A549 (cell line): Measurements from ENCODE around the gene TMTC2. TPM values are rescaled to one million over a fixed set of nuclear protein-coding genes. Genes with fewer than 3 reads are reported as not detected.

Experiments
- ATAC-seq, 2 experiments: fragments of 200-7000 bp in 1 of 2; fragments of >200 bp in 1 of 2; cut with Nextera tagmentation in 1 of 2; cut with Tn5 transposase in 1 of 2; 3 replicates each; pipeline versions ENCODE4 v1.8.0 to v1.9.1; 2018 to 2020; ENCODE audit warnings: mild to moderate bottlenecking in 1 of 2, moderate library complexity in 1 of 2
- CTCF ChIA-PET: fragments of 300-600 bp; sonication (Branson Sonifier 250); formaldehyde crosslinking; extraction: SDS; loops from one replicate; lab custom pipeline; 2021; ENCODE audit warnings: antibody characterized with exemption, inconsistent platforms; lab: Yijun Ruan, JAX
- POLR2A ChIA-PET: fragments of 350-600 bp; formaldehyde crosslinking; extraction: SDS; loops from one replicate; lab custom pipeline; 2021; ENCODE audit warnings: antibody characterized with exemption, inconsistent platforms; lab: Yijun Ruan, JAX
- DNase-seq, 2 experiments: peaks; one replicate each; pipeline versions ENCODE4 v3.0.0 to v3.0.0-alpha.2; 2011 to 2016; ENCODE audit warnings: low read depth in 1 of 2, low spot score in 1 of 2
- FAIRE-seq: peaks from 2 replicates; lab custom pipeline; 2011; peaks lifted over from hg19 to GRCh38; lab: Jason Lieb, UNC
- H3K27ac ChIP-seq, 2 experiments: fragments of >200 bp; sonication (Bioruptor Twin); formaldehyde crosslinking; 3 replicates each; pipeline ENCODE4 v1.5.1; 2016 to 2017
- H3K4me1 ChIP-seq: fragments of >200 bp; sonication (Bioruptor Twin); formaldehyde crosslinking; 3 replicates; pipeline ENCODE4 v1.6.1; 2016
- H3K4me2 ChIP-seq: fragments of >200 bp; sonication (Bioruptor Twin); formaldehyde crosslinking; 3 replicates; pipeline ENCODE4 v1.6.1; 2016
- H3K4me3 ChIP-seq: fragments of >200 bp; sonication (Bioruptor Twin); formaldehyde crosslinking; 3 replicates; pipeline ENCODE4 v1.5.1; 2016
- H3K9me3 ChIP-seq: fragments of >200 bp; sonication (Bioruptor Twin); formaldehyde crosslinking; 3 replicates; pipeline ENCODE4 v1.6.1; 2016
- ATOH8 ChIP-seq: fragments of 250-450 bp; sonication (Bioruptor Pico); IDR thresholded peaks from 2 replicates; pipeline ENCODE4 v1.5.0; 2020; ENCODE audit warnings: low read depth, mild to moderate bottlenecking, moderate library complexity
- CEBPB ChIP-seq, 2 experiments: fragments of >200 bp in 1 of 2; sonication (Bioruptor Twin) in 1 of 2; formaldehyde crosslinking in 1 of 2; IDR thresholded peaks; 2 replicates each; pipeline ENCODE4 v1.6.1; 2012 to 2016
- CHD2 ChIP-seq: fragments of 150-350 bp; IDR thresholded peaks from 2 replicates; pipeline ENCODE4 v1.6.1; 2014; ENCODE audit warnings: low read length; ENCODE audit not compliant: partially characterized antibody
- CHD4 ChIP-seq: fragments of 200-600 bp; sonication (generic); IDR thresholded peaks from 2 replicates; pipeline ENCODE4 v1.6.1; 2016; ENCODE audit warnings: antibody characterized with exemption, mild to moderate bottlenecking, borderline replicate concordance
- EHMT2 ChIP-seq: fragments of 200-600 bp; sonication (generic); IDR thresholded peaks from 2 replicates; pipeline ENCODE4 v1.6.1; 2016; ENCODE audit warnings: antibody characterized with exemption, low read depth, mild to moderate bottlenecking, moderate library complexity
- EP300 ChIP-seq, 2 experiments: fragments of >200 bp; sonication (Bioruptor Twin); formaldehyde crosslinking; IDR thresholded peaks; 2 replicates in 1 of 2; 3 replicates in 1 of 2; pipeline ENCODE4 v1.6.1; 2016 to 2017
- FOXS1 ChIP-seq: fragments of 250-450 bp; sonication (Bioruptor Pico); IDR thresholded peaks from 2 replicates; pipeline ENCODE4 v1.5.0; 2020; ENCODE audit warnings: mild to moderate bottlenecking, moderate library complexity
- HDAC2 ChIP-seq: fragments of 200-600 bp; sonication (generic); IDR thresholded peaks from 2 replicates; pipeline ENCODE4 v1.6.1; 2016
- HOXA7 ChIP-seq: fragments of 250-450 bp; sonication (Bioruptor Pico); IDR thresholded peaks from 2 replicates; pipeline ENCODE4 v1.5.0; 2020; ENCODE audit warnings: mild to moderate bottlenecking, moderate library complexity
- HOXB13 ChIP-seq: fragments of 250-450 bp; sonication (Bioruptor Pico); IDR thresholded peaks from 2 replicates; pipeline ENCODE4 v1.5.0; 2020; ENCODE audit warnings: low read depth, mild to moderate bottlenecking, moderate library complexity
- HOXB5 ChIP-seq: fragments of 250-450 bp; sonication (Bioruptor Pico); IDR thresholded peaks from 2 replicates; pipeline ENCODE4 v1.5.0; 2020; ENCODE audit warnings: mild to moderate bottlenecking, moderate library complexity
- KDM1A ChIP-seq: fragments of 200-600 bp; sonication (generic); IDR thresholded peaks from 2 replicates; pipeline ENCODE4 v1.6.1; 2016; ENCODE audit warnings: low read depth, mild to moderate bottlenecking
- KDM5A ChIP-seq: fragments of 200-600 bp; sonication (generic); IDR thresholded peaks from 2 replicates; pipeline ENCODE4 v1.6.1; 2016; ENCODE audit warnings: antibody characterized with exemption, mild to moderate bottlenecking
- MAFK ChIP-seq: fragments of 450-650 bp; IDR thresholded peaks from 2 replicates; pipeline ENCODE4 v1.6.1; 2014; ENCODE audit not compliant: partially characterized antibody
- MYC ChIP-seq: IDR thresholded peaks from 2 replicates; pipeline ENCODE4 v1.6.1; 2012; ENCODE audit warnings: mild to moderate bottlenecking, inconsistent platforms, low read length, improper control_type of control experiment, borderline replicate concordance
- NPAS2 ChIP-seq: fragments of 250-450 bp; sonication (Bioruptor Pico); IDR thresholded peaks from 2 replicates; pipeline ENCODE4 v1.8.0; 2022; ENCODE audit warnings: mild to moderate bottlenecking, moderate library complexity, borderline replicate concordance
- RAD21 ChIP-seq, 2 experiments: fragments of >200 bp in 1 of 2; sonication (Bioruptor Twin) in 1 of 2; formaldehyde crosslinking in 1 of 2; IDR thresholded peaks in 1 of 2; conservative IDR thresholded peaks in 1 of 2; 2 replicates in 1 of 2; 3 replicates in 1 of 2; pipeline ENCODE4 v1.6.1; 2012 to 2018; ENCODE audit warnings: inconsistent platforms in 1 of 2
- RCOR1 ChIP-seq: fragments of 150-350 bp; IDR thresholded peaks from 2 replicates; pipeline ENCODE4 v1.6.1; 2014; ENCODE audit warnings: antibody characterized with exemption, low read length, low read depth
- RNF2 ChIP-seq: fragments of 200-600 bp; sonication (generic); IDR thresholded peaks from 2 replicates; pipeline ENCODE4 v1.6.1; 2016; ENCODE audit warnings: low read depth, mild to moderate bottlenecking, antibody characterized with exemption, moderate library complexity, borderline replicate concordance
- SMC3 ChIP-seq: fragments of >200 bp; sonication (Bioruptor Twin); formaldehyde crosslinking; IDR thresholded peaks from 3 replicates; pipeline ENCODE4 v1.6.1; 2018; ENCODE audit warnings: inconsistent platforms
- SREBF2 ChIP-seq: fragments of 450-650 bp; IDR thresholded peaks from 2 replicates; pipeline ENCODE4 v1.6.1; 2014; ENCODE audit warnings: mild to moderate bottlenecking, moderate library complexity
- TP53 ChIP-seq: fragments of 250-450 bp; sonication (Bioruptor Pico); IDR thresholded peaks from 2 replicates; pipeline ENCODE4 v1.5.0; 2021; ENCODE audit warnings: mild to moderate bottlenecking, moderate library complexity
- ZC3H11A ChIP-seq: fragments of 450-650 bp; IDR thresholded peaks from 2 replicates; pipeline ENCODE4 v1.6.1; 2014; ENCODE audit warnings: antibody characterized with exemption, mild to moderate bottlenecking
- ZFP36 ChIP-seq: fragments of 450-650 bp; IDR thresholded peaks from 2 replicates; pipeline ENCODE4 v1.6.1; 2014; ENCODE audit warnings: borderline replicate concordance; ENCODE audit not compliant: partially characterized antibody
- WGBS: methylation state at CpG from one replicate; pipeline ENCODE4 v1.1.6; 2017; ENCODE audit errors: missing lambda C conversion rate; 5-methylcytosine and 5-hydroxymethylcytosine counted together
- polyA plus RNA-seq, 4 experiments: library from polyadenylated mRNA; depleted of rRNA in 3 of 4; stranded (reverse); fragments of >200 nt; fragmentation: RNase III in 1 of 4; extraction: RNeasy Plus Mini Kit Qiagen cat#74134 plus additional on column Dnase treatment in 1 of 4; gene quantifications; 2 replicates in 3 of 4; 3 replicates in 1 of 4; pipeline ENCODE4 v1.2.3, GENCODE V29; 2011 to 2017
- TF ChIP-seq, protein P1 (sequence below): IDR thresholded peaks from 2 replicates; pipeline ENCODE4 v1.6.1; 2012
- TF ChIP-seq, protein P2 (sequence below): IDR thresholded peaks from 2 replicates; pipeline ENCODE4 v1.6.1; 2012
- TF ChIP-seq, protein P3 (sequence below): fragments of 200-600 bp; sonication (generic); IDR thresholded peaks from 2 replicates; pipeline ENCODE4 v1.6.1; 2016; ENCODE audit warnings: antibody characterized with exemption, mild to moderate bottlenecking, moderate library complexity
- TF ChIP-seq, protein P4 (sequence below): fragments of 450-650 bp; IDR thresholded peaks from 2 replicates; pipeline ENCODE4 v1.6.1; 2014; ENCODE audit warnings: antibody characterized with exemption

Gene TMTC2
- polyA plus RNA-seq, 2 of the 4 experiments (the other 2 are of a cell fraction), result 1.8 to 5.3 TPM

DNA sequence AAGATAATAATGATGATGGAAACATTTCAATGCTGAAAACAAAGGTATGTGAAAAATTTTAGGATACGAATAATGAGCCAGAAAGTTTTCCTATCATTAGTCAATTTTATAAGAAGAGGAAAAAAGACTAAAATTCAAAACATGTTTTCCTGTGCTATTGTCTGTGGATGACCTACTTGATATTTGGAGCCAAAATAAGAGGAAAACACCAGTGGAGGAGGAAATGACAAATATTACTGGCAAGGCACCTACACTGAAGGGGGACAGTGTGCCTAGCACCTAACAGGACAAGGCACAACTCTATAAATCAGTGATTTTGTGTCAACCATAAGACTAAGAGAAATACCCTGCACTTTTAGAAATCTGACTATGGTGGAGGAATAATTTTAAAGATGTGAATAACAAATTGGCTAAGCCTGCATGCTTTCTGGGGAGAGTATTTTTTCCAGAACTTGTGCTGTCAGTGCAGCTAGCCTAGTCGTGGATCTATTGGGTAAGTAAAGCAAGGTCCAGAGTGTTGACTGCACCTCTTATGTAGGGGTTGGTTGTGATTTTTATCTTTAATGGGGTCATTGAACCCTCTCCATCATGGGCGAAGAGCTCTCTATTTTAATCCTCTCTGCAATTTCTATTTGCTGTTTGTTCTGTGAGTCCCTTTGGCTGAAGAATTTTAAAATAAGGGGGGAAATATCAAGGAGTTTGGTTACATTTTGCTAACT lies 398.0 kb downstream of the TMTC2 start:
- ChIA-PET CTCF (no interaction called here), POLR2A (no interaction called here)
- DNase-seq (no peak), FAIRE-seq (no peak), ATAC-seq (no peak)
- no peaks in the 10 kb centered on the region for H3K9me3 ChIP-seq
- H3K4me2 ChIP-seq, result no peak overlapping the region
- no peak overlapping the region for H3K27ac ChIP-seq
- H3K4me1 ChIP-seq, result no peaks in the 10 kb centered on the region
- WGBS, result 55% methylated on average over 3 of the region's 3 CpGs
- H3K4me3 ChIP-seq, result no peak overlapping the region
- no peak for TF ChIP-seq RAD21 (conservative IDR thresholded peaks at IDR 0.05 in 1 of 2, IDR thresholded peaks at IDR 0.05 in 1 of 2)
- TF ChIP-seq, protein P1, sequence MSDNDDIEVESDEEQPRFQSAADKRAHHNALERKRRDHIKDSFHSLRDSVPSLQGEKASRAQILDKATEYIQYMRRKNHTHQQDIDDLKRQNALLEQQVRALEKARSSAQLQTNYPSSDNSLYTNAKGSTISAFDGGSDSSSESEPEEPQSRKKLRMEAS, result no peak
- TF ChIP-seq, protein P2, sequence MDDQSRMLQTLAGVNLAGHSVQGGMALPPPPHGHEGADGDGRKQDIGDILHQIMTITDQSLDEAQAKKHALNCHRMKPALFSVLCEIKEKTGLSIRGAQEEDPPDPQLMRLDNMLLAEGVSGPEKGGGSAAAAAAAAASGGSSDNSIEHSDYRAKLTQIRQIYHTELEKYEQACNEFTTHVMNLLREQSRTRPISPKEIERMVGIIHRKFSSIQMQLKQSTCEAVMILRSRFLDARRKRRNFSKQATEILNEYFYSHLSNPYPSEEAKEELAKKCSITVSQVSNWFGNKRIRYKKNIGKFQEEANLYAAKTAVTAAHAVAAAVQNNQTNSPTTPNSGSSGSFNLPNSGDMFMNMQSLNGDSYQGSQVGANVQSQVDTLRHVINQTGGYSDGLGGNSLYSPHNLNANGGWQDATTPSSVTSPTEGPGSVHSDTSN, result no peak
- no peak for TF ChIP-seq FOXS1
- no peak for TF ChIP-seq ZC3H11A
- no peak for TF ChIP-seq HOXB5 (CRISPR knock-in tag)
- TF ChIP-seq EHMT2, result no peak
- TF ChIP-seq, protein P3, sequence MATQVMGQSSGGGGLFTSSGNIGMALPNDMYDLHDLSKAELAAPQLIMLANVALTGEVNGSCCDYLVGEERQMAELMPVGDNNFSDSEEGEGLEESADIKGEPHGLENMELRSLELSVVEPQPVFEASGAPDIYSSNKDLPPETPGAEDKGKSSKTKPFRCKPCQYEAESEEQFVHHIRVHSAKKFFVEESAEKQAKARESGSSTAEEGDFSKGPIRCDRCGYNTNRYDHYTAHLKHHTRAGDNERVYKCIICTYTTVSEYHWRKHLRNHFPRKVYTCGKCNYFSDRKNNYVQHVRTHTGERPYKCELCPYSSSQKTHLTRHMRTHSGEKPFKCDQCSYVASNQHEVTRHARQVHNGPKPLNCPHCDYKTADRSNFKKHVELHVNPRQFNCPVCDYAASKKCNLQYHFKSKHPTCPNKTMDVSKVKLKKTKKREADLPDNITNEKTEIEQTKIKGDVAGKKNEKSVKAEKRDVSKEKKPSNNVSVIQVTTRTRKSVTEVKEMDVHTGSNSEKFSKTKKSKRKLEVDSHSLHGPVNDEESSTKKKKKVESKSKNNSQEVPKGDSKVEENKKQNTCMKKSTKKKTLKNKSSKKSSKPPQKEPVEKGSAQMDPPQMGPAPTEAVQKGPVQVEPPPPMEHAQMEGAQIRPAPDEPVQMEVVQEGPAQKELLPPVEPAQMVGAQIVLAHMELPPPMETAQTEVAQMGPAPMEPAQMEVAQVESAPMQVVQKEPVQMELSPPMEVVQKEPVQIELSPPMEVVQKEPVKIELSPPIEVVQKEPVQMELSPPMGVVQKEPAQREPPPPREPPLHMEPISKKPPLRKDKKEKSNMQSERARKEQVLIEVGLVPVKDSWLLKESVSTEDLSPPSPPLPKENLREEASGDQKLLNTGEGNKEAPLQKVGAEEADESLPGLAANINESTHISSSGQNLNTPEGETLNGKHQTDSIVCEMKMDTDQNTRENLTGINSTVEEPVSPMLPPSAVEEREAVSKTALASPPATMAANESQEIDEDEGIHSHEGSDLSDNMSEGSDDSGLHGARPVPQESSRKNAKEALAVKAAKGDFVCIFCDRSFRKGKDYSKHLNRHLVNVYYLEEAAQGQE, result no peak
- TF ChIP-seq CEBPB (IDR thresholded peaks at IDR 0.05), result no peak
- TF ChIP-seq TP53, result no peak
- TF ChIP-seq, protein P4, sequence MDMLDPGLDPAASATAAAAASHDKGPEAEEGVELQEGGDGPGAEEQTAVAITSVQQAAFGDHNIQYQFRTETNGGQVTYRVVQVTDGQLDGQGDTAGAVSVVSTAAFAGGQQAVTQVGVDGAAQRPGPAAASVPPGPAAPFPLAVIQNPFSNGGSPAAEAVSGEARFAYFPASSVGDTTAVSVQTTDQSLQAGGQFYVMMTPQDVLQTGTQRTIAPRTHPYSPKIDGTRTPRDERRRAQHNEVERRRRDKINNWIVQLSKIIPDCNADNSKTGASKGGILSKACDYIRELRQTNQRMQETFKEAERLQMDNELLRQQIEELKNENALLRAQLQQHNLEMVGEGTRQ, result no peak
- no peak for TF ChIP-seq SMC3
- TF ChIP-seq KDM1A, result no peak
- no peak for TF ChIP-seq HOXB13 (CRISPR knock-in tag)
- TF ChIP-seq ATOH8 (CRISPR knock-in tag), result no peak
- TF ChIP-seq KDM5A, result no peak
- no peak for TF ChIP-seq HOXA7 (CRISPR knock-in tag)
- no peak for TF ChIP-seq EP300 (IDR thresholded peaks at IDR 0.05)

DNA sequence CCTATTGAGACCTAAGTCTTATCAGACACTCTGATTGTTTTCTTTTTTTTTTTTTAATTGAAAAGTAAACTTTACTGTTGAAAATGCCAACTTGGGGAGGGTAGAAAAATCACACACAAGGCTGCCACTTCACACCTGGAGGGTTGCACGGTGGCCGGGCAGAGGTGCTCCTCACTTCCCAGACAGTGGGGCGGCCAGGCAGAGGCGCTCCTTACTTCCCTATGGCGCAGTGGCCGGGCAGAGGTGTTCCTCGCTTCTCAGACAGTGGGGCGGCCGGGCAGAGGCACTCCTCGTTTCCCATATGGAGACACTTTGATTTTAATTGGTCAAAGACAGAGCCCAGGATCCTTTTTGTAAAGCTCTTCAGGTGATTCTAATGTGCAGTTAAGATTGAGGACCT lies 399.3 kb downstream of the TMTC2 start:
- POLR2A ChIA-PET, result no interaction called here
- Histone ChIP-seq H3K4me1 (no peaks in the 10 kb centered on the region), H3K4me3 (no peak overlapping the region), H3K4me2 (no peak overlapping the region), H3K9me3 (no peaks in the 10 kb centered on the region), H3K27ac (no peak overlapping the region)
- CTCF ChIA-PET, result no interaction called here
- no peak for ATAC-seq
- TF ChIP-seq SREBF2 (no peak), CHD4 (no peak), EP300 (IDR thresholded peaks at IDR 0.05) (no peak), RNF2 (no peak), MYC (no peak), HDAC2 (no peak), ZFP36 (no peak), CHD2 (no peak), RCOR1 (no peak), RAD21 (conservative IDR thresholded peaks at IDR 0.05 in 1 of 2, IDR thresholded peaks at IDR 0.05 in 1 of 2) (no peak), HOXB5 (CRISPR knock-in tag) (no peak), NPAS2 (CRISPR knock-in tag) (no peak), MAFK (no peak)
- 73% methylated on average over 10 of the region's 10 CpGs for WGBS
- DNase-seq, result no peak
- no peak for FAIRE-seq
